Endothelial cell of umbilical vein (primary cell): ENCODE data around the gene AP5S1. TPM values are rescaled to one million over a fixed set of nuclear protein-coding genes. Genes with fewer than 3 reads are reported as not detected.

Source experiments
- BruUV-seq: library from RNA; stranded (reverse); fragments of 400-500 nt; replicated peaks from 2 replicates; lab custom pipeline; 2021; lab: Mats Ljungman, UMichigan
- CTCF ChIA-PET: fragments of 300-600, 350-600 bp; sonication (Branson Sonifier 250); formaldehyde crosslinking; loops from one replicate; lab custom pipeline; 2021; ENCODE audit warnings: antibody characterized with exemption, inconsistent platforms; lab: Charles Lee
- POLR2A ChIA-PET: fragments of 300-600, 350-600 bp; sonication (Branson Sonifier 250); formaldehyde crosslinking; loops from one replicate; lab custom pipeline; 2021; ENCODE audit warnings: antibody characterized with exemption, inconsistent platforms; lab: Charles Lee
- DNase-seq: peaks from one replicate; pipeline ENCODE4 v3.0.0-alpha.2; 2011; ENCODE audit warnings: low read depth, low spot score
- FAIRE-seq: peaks from 2 replicates; lab custom pipeline; 2011; peaks lifted over from hg19 to GRCh38; lab: Jason Lieb, UNC
- H2AFZ ChIP-seq: 2 replicates; pipeline ENCODE4 v1.6.0; 2012; ENCODE audit warnings: low read depth, low read length, control low read depth, inconsistent platforms
- H3K27ac ChIP-seq: 2 replicates; pipeline ENCODE4 v1.5.1; 2011; ENCODE audit warnings: low read depth, mild to moderate bottlenecking, control low read depth, low read length, moderate library complexity; ENCODE audit not compliant: insufficient read depth
- H3K27me3 ChIP-seq, 2 experiments: 2 replicates each; pipeline versions ENCODE4 v1.6.0 to v1.6.1; 2011; ENCODE audit warnings: low read length in 2 of 2, mixed read lengths in 1 of 2; ENCODE audit not compliant: control insufficient read depth in 2 of 2, insufficient read depth in 2 of 2
- H3K36me3 ChIP-seq, 2 experiments: 2 replicates in 1 of 2; 3 replicates in 1 of 2; pipeline ENCODE4 v1.5.1; 2011; ENCODE audit warnings: low read length in 2 of 2, mild to moderate bottlenecking in 1 of 2, moderate library complexity in 1 of 2; ENCODE audit not compliant: control insufficient read depth in 2 of 2, insufficient read depth in 2 of 2; ENCODE audit errors: extremely low read depth in 1 of 2
- H3K4me1 ChIP-seq: 3 replicates; pipeline ENCODE4 v1.5.1; 2011; ENCODE audit warnings: mild to moderate bottlenecking, low read length; ENCODE audit not compliant: control insufficient read depth, insufficient read depth; ENCODE audit errors: extremely low read depth
- H3K4me2 ChIP-seq: 2 replicates; pipeline ENCODE4 v1.6.1; 2011; ENCODE audit warnings: low read length, control low read depth, mixed read lengths; ENCODE audit not compliant: insufficient read depth
- H3K4me3 ChIP-seq, 3 experiments: fragments of 200-600 bp in 1 of 3; sonication (generic), shearing (Covaris generic) in 1 of 3; replicated peaks in 1 of 3; 2 replicates each; pipeline ENCODE4 v1.5.1; 2011 to 2016; ENCODE audit warnings: control low read depth in 3 of 3, low read length in 3 of 3, mild to moderate bottlenecking in 2 of 3, inconsistent platforms in 1 of 3, low read depth in 1 of 3, moderate library complexity in 1 of 3; ENCODE audit not compliant: insufficient read depth in 1 of 3
- H3K79me2 ChIP-seq: 2 replicates; pipeline ENCODE4 v1.6.0; 2012; ENCODE audit warnings: low read length, inconsistent platforms; ENCODE audit not compliant: control insufficient read depth, insufficient read depth
- H3K9ac ChIP-seq: replicated peaks from 2 replicates; pipeline ENCODE3; 2011; ENCODE audit warnings: low read length, control low read depth; ENCODE audit not compliant: insufficient read depth; ENCODE audit errors: extremely low read depth
- H3K9me1 ChIP-seq: replicated peaks from 3 replicates; pipeline ENCODE4 v1.6.0; 2011; ENCODE audit warnings: mild to moderate bottlenecking, low read length; ENCODE audit not compliant: control insufficient read depth, insufficient read depth; ENCODE audit errors: extremely low read depth
- H3K9me3 ChIP-seq: replicated peaks from 2 replicates; pipeline ENCODE4 v1.5.1; 2012; ENCODE audit warnings: low read length, inconsistent platforms; ENCODE audit not compliant: control insufficient read depth, insufficient read depth
- H4K20me1 ChIP-seq: replicated peaks from 2 replicates; pipeline ENCODE3; 2011; ENCODE audit warnings: mild to moderate bottlenecking, low read length; ENCODE audit not compliant: control insufficient read depth, insufficient read depth; ENCODE audit errors: extremely low read depth
- CTCF ChIP-seq, 2 donors: IDR thresholded peaks; 1 replicate in 1 of 2; 2 replicates in 1 of 2; pipeline ENCODE4 v1.5.1; 2011; ENCODE audit warnings: low read length in 2 of 2, mild to moderate bottlenecking in 2 of 2, moderate library complexity in 2 of 2, control low read depth in 1 of 2, inconsistent platforms in 1 of 2, low read depth in 1 of 2; ENCODE audit not compliant: insufficient read depth in 1 of 2; ENCODE audit errors: extremely low read depth in 1 of 2
- EZH2 ChIP-seq: IDR thresholded peaks from 2 replicates; pipeline ENCODE4 v1.6.1; 2012; ENCODE audit warnings: borderline replicate concordance, low read depth, mild to moderate bottlenecking, moderate library complexity, low read length, inconsistent platforms; ENCODE audit not compliant: severe bottlenecking
- FOS ChIP-seq: IDR thresholded peaks from 2 replicates; pipeline ENCODE4 v1.6.1; 2011; ENCODE audit warnings: mild to moderate bottlenecking, low read length, moderate library complexity, borderline replicate concordance; ENCODE audit not compliant: insufficient read depth
- GATA2 ChIP-seq: IDR thresholded peaks from 2 replicates; pipeline ENCODE4 v1.7.0; 2011; ENCODE audit warnings: low read depth, mild to moderate bottlenecking, moderate library complexity, mixed read lengths, low read length; ENCODE audit not compliant: insufficient read length, insufficient read depth
- JUN ChIP-seq: IDR thresholded peaks from 2 replicates; pipeline ENCODE4 v1.6.1; 2011; ENCODE audit warnings: borderline replicate concordance, low read depth; ENCODE audit not compliant: insufficient read length, insufficient read depth
- MAX ChIP-seq: IDR thresholded peaks from 2 replicates; pipeline ENCODE4 v1.6.1; 2011; ENCODE audit not compliant: insufficient read depth, insufficient read length
- MYC ChIP-seq: IDR thresholded peaks from one replicate; pipeline ENCODE4 v1.6.1; 2011; ENCODE audit warnings: mild to moderate bottlenecking, low read depth, low read length
- POLR2A ChIP-seq: IDR thresholded peaks from 2 replicates; pipeline ENCODE4 v1.6.1; 2012; ENCODE audit warnings: low read depth, mild to moderate bottlenecking, control low read depth, low read length
- POLR2AphosphoS5 ChIP-seq: IDR thresholded peaks from 2 replicates; pipeline ENCODE4 v1.6.1; 2012; ENCODE audit warnings: low read depth, mild to moderate bottlenecking, control low read depth, low read length, moderate library complexity; ENCODE audit not compliant: insufficient read depth
- dilution Hi-C: fragments of 300-500 bp; cut with MboI; formaldehyde crosslinking; loops from one replicate; pipeline ENCODE4 v1.15.0; 2019; ENCODE audit warnings: low sequenced_read_pairs; ENCODE audit not compliant: extremely low pct_ligation_motif_present
- intact Hi-C: fragments of 100-400 bp; cut with micrococcal nuclease; formaldehyde crosslinking; loops from one replicate; pipeline ENCODE4 v1.10.0; 2022
- polyA plus RNA-seq, 4 experiments: library from polyadenylated mRNA; depleted of rRNA in 3 of 4; stranded (reverse) in 3 of 4; unstranded in 1 of 4; fragments of >200 nt; gene quantifications; 2 replicates each; pipeline versions ENCODE4 v1.2.1 to v1.2.3, GENCODE V29; 2011 to 2012; ENCODE audit warnings: missing spikeins in 1 of 4
- total RNA-seq: library from RNA; stranded (reverse); gene quantifications from 2 replicates; pipeline ENCODE4 v1.2.3, GENCODE V29; 2021

AP5S1 gene
- total and polyA plus RNA-seq, 2 donors (not counting 3 experiments of a cell fraction or from before 2014, with no cell fraction given) = 15.7 to 22.0 TPM

GRCh38 chr20:3803854-3804253 is 16.5 kb upstream of the AP5S1 start:
- H3K9me1 ChIP-seq = no peaks in the 10 kb centered on the region
- peaks cover 5% of the 10 kb centered on the region for H3K79me2 ChIP-seq
- intact Hi-C loops (no loop called here), dilution Hi-C loops (no loop called here)
- ChIA-PET POLR2A (no interaction called here), CTCF (no interaction called here)
- DNase-seq = no peak
- no peaks in the 10 kb centered on the region for H4K20me1 ChIP-seq
- H3K4me2 ChIP-seq = no peak overlapping the region
- no peaks in the 10 kb centered on the region for H3K27me3 ChIP-seq
- no TSS peak for BruUV-seq
- no peak overlapping the region for H3K4me3 ChIP-seq
- TF ChIP-seq MAX = no peak
- TF ChIP-seq POLR2AphosphoS5 = no peak
- no peak for TF ChIP-seq MYC
- no peak for TF ChIP-seq CTCF (IDR thresholded peaks at IDR 0.05; ENCODE audit: extremely low read depth in 1 of 2, insufficient read depth in 1 of 2, low read depth in 1 of 2, low read length in 2 of 2)
- TF ChIP-seq POLR2A = no peak
- TF ChIP-seq JUN = no peak
- TF ChIP-seq FOS = no peak
- TF ChIP-seq EZH2 = no peak
- no peak for TF ChIP-seq GATA2
- FAIRE-seq = no peak
- H3K27ac ChIP-seq = no peak overlapping the region
- peaks cover 23% of the 10 kb centered on the region for H3K4me1 ChIP-seq
- H3K9ac ChIP-seq = no peak overlapping the region
- H3K36me3 ChIP-seq = peaks cover 0 to 26% of the 10 kb centered on the region in 2 experiments
- no peaks in the 10 kb centered on the region for H3K9me3 ChIP-seq
- H2AFZ ChIP-seq = no peak overlapping the region
